Peyer's patch (tissue), 4 donors: ENCODE data around the gene MAZ.

Experiments used
- POLR2A ChIP-seq, 2 donors: fragments of 450-650 bp; IDR thresholded peaks; one replicate each; pipeline ENCODE4 v1.5.1; 2017; ENCODE audit warnings: antibody characterized with exemption in 2 of 2, mild to moderate bottlenecking in 2 of 2, moderate library complexity in 2 of 2
- TF ChIP-seq, protein P1 (sequence below), 6 experiments: fragments of 450-650 bp in 4 of 6; fragments of 200-600 bp in 2 of 6; sonication (generic) in 1 of 6; IDR thresholded peaks; one replicate each; pipeline ENCODE4 v1.5.1; 2017 to 2019; ENCODE audit warnings: antibody characterized with exemption in 6 of 6, mild to moderate bottlenecking in 3 of 6, moderate library complexity in 1 of 6

DNA sequence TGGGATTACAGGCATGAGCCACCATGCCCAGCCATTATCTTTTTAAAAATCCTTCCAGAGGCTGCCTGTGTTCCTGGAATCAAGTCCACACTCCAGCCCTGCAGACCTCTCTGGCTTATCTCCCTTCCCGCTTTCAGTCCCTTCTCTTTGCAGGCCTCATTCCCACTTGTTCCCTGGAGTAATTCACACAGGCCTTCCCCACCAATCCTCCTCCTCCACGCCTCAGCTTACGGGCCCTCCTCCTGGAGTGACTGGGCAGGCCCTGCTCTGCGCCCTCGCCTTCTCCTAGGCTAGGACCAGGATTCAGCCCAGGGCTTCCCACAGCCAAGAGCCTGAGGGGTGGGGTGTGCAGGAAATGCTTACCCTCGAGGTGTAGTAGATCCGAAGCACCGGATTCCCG lies 53.9 kb downstream of the MAZ start:
- TF ChIP-seq, protein P1, sequence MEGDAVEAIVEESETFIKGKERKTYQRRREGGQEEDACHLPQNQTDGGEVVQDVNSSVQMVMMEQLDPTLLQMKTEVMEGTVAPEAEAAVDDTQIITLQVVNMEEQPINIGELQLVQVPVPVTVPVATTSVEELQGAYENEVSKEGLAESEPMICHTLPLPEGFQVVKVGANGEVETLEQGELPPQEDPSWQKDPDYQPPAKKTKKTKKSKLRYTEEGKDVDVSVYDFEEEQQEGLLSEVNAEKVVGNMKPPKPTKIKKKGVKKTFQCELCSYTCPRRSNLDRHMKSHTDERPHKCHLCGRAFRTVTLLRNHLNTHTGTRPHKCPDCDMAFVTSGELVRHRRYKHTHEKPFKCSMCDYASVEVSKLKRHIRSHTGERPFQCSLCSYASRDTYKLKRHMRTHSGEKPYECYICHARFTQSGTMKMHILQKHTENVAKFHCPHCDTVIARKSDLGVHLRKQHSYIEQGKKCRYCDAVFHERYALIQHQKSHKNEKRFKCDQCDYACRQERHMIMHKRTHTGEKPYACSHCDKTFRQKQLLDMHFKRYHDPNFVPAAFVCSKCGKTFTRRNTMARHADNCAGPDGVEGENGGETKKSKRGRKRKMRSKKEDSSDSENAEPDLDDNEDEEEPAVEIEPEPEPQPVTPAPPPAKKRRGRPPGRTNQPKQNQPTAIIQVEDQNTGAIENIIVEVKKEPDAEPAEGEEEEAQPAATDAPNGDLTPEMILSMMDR (IDR thresholded peaks at IDR 0.05), result no peak
- no peak for TF ChIP-seq POLR2A (IDR thresholded peaks at IDR 0.05)
